SK-N-SH (cell line): ENCODE measurements around the gene CD200R1. TPM values are rescaled to one million over a fixed set of nuclear protein-coding genes. Genes with fewer than 3 reads are reported as not detected.

ENCODE experiments used
- CTCF ChIA-PET: fragments of 300-600, 350-600 bp; formaldehyde crosslinking; extraction: SDS; loops from one replicate; lab custom pipeline; 2021; lab: Yijun Ruan, JAX
- POLR2A ChIA-PET: fragments of 350-600 bp; sonication (Branson Sonifier 250); formaldehyde crosslinking; extraction: SDS; loops from one replicate; lab custom pipeline; 2020; ENCODE audit warnings: antibody characterized with exemption, inconsistent platforms; lab: Yijun Ruan, JAX
- DNase-seq: peaks from one replicate; pipeline ENCODE4 v3.0.0; 2012
- H2AFZ ChIP-seq: fragments of 200-600 bp; sonication (generic); 2 replicates; pipeline ENCODE4 v1.8.1; 2016; ENCODE audit warnings: antibody characterized with exemption, mild to moderate bottlenecking, low read depth
- H3F3A ChIP-seq: fragments of 200-600 bp; sonication (generic); replicated peaks from 2 replicates; pipeline ENCODE3; 2016; ENCODE audit warnings: antibody characterized with exemption, mild to moderate bottlenecking; ENCODE audit not compliant: insufficient read depth
- H3K27ac ChIP-seq, 2 experiments: fragments of 200-500 bp in 1 of 2; fragments of 200-600 bp in 1 of 2; sonication (Bioruptor generic) in 1 of 2; sonication (generic), shearing (Covaris generic) in 1 of 2; 2 replicates each; pipeline versions ENCODE4 v1.5.1 to v1.6.1; 2014 to 2016; ENCODE audit warnings: low read depth in 2 of 2, inconsistent platforms in 1 of 2, low read length in 1 of 2, mild to moderate bottlenecking in 1 of 2, mixed read lengths in 1 of 2
- H3K27me3 ChIP-seq: fragments of 200-600 bp; sonication (generic), shearing (Covaris generic); 2 replicates; pipeline ENCODE4 v1.6.1; 2016; ENCODE audit warnings: mixed run types; ENCODE audit not compliant: insufficient read depth
- H3K36me3 ChIP-seq, 2 experiments: fragments of 200-500 bp in 1 of 2; fragments of 200-600 bp in 1 of 2; sonication (Bioruptor generic) in 1 of 2; sonication (generic) in 1 of 2; replicated peaks in 1 of 2; 2 replicates each; pipeline versions ENCODE3 to v1.5.1; 2014 to 2016; ENCODE audit warnings: low read length in 1 of 2, mild to moderate bottlenecking in 1 of 2; ENCODE audit not compliant: insufficient read depth in 2 of 2, control insufficient read depth in 1 of 2
- H3K4me1 ChIP-seq, 2 experiments: fragments of 200-500 bp in 1 of 2; fragments of 200-600 bp in 1 of 2; sonication (Bioruptor generic) in 1 of 2; sonication (generic), shearing (Covaris generic) in 1 of 2; 2 replicates each; pipeline versions ENCODE4 v1.5.1 to v1.6.1; 2014 to 2016; ENCODE audit warnings: low read depth in 1 of 2, low read length in 1 of 2, mixed run types in 1 of 2; ENCODE audit not compliant: insufficient read depth in 2 of 2, control insufficient read depth in 1 of 2
- H3K4me2 ChIP-seq: fragments of 200-600 bp; sonication (generic), shearing (Covaris generic); 2 replicates; pipeline ENCODE4 v1.6.1; 2017; ENCODE audit warnings: mixed run types
- H3K4me3 ChIP-seq, 2 experiments: fragments of 200-500 bp in 1 of 2; fragments of 200-600 bp in 1 of 2; sonication (Bioruptor generic) in 1 of 2; sonication (generic), shearing (Covaris generic) in 1 of 2; 2 replicates each; pipeline versions ENCODE4 v1.5.1 to v1.8.1; 2014 to 2016; ENCODE audit warnings: low read depth in 2 of 2, inconsistent platforms in 1 of 2, low read length in 1 of 2, mild to moderate bottlenecking in 1 of 2, mixed read lengths in 1 of 2, moderate library complexity in 1 of 2
- H3K79me2 ChIP-seq: fragments of 200-600 bp; sonication (generic); 2 replicates; pipeline ENCODE4 v1.8.1; 2017; ENCODE audit warnings: mild to moderate bottlenecking; ENCODE audit not compliant: insufficient read depth
- H3K9ac ChIP-seq: fragments of 200-600 bp; sonication (generic); 2 replicates; pipeline ENCODE4 v1.6.1; 2017; ENCODE audit warnings: mixed run types
- H3K9me2 ChIP-seq: fragments of 200-600 bp; sonication (generic); 2 replicates; pipeline ENCODE4 v1.6.1; 2017; ENCODE audit warnings: mixed run types
- H3K9me3 ChIP-seq: fragments of 200-600 bp; sonication (generic); 2 replicates; pipeline ENCODE4 v1.6.1; 2017; ENCODE audit warnings: mixed run types, mild to moderate bottlenecking, moderate library complexity
- H4K20me1 ChIP-seq: fragments of 200-600 bp; sonication (generic); 2 replicates; pipeline ENCODE4 v1.6.1; 2017; ENCODE audit warnings: mild to moderate bottlenecking, mixed run types; ENCODE audit not compliant: insufficient read depth
- FOSL2 ChIP-seq: IDR thresholded peaks from 2 replicates; pipeline ENCODE4 v1.4.0; 2012; ENCODE audit warnings: low read depth, mild to moderate bottlenecking, moderate library complexity, borderline replicate concordance
- FOXJ3 ChIP-seq: sonication (generic); formaldehyde crosslinking; IDR thresholded peaks from 2 replicates; pipeline ENCODE4 v1.5.1; 2020; ENCODE audit warnings: mild to moderate bottlenecking, missing genetic modification reagents
- FOXM1 ChIP-seq: IDR thresholded peaks from 2 replicates; pipeline ENCODE4 v1.4.0; 2012; ENCODE audit warnings: low read depth, mild to moderate bottlenecking
- MXI1 ChIP-seq: IDR thresholded peaks from 2 replicates; pipeline ENCODE4 v1.6.1; 2012; ENCODE audit warnings: mild to moderate bottlenecking, low read depth, low read length, improper control_type of control experiment
- NFIC ChIP-seq: IDR thresholded peaks from 2 replicates; pipeline ENCODE4 v1.4.0; 2012; ENCODE audit warnings: borderline replicate concordance
- NRF1 ChIP-seq: IDR thresholded peaks from 2 replicates; pipeline ENCODE4 v1.6.1; 2012; ENCODE audit warnings: low read depth, mild to moderate bottlenecking, low read length
- POLR2AphosphoS5 ChIP-seq: IDR thresholded peaks from 2 replicates; pipeline ENCODE4 v1.6.1; 2012; ENCODE audit warnings: low read depth, low read length
- RAD21 ChIP-seq: IDR thresholded peaks from 2 replicates; pipeline ENCODE4 v1.6.1; 2012; ENCODE audit warnings: mild to moderate bottlenecking, low read length
- RFX5 ChIP-seq: IDR thresholded peaks from 2 replicates; pipeline ENCODE4 v1.6.1; 2012; ENCODE audit warnings: mild to moderate bottlenecking, improper control_type of control experiment, low read length
- SIN3A ChIP-seq: IDR thresholded peaks from 2 replicates; pipeline ENCODE4 v1.6.1; 2012; ENCODE audit warnings: low read depth, mild to moderate bottlenecking, low read length, moderate library complexity, borderline replicate concordance
- TCF12 ChIP-seq: IDR thresholded peaks from 2 replicates; pipeline ENCODE4 v1.4.0; 2012
- WGBS: methylation state at CpG from one replicate; pipeline ENCODE4 v1.1.6; 2017; ENCODE audit warnings: low lambda C conversion rate; 5-methylcytosine and 5-hydroxymethylcytosine counted together
- polyA plus RNA-seq, 3 experiments: library from polyadenylated mRNA; depleted of rRNA; stranded (reverse); fragments of >200 nt; gene quantifications; 2 replicates each; pipeline ENCODE4 v1.2.3, GENCODE V29; 2012
- TF ChIP-seq, protein P1 (sequence below): IDR thresholded peaks from 2 replicates; pipeline ENCODE4 v1.4.0; 2012; ENCODE audit warnings: low read depth
- TF ChIP-seq, protein P2 (sequence below): fragments of 150-350 bp; IDR thresholded peaks from 2 replicates; pipeline ENCODE4 v1.6.1; 2016; ENCODE audit warnings: mild to moderate bottlenecking, low read depth, low read length
- TF ChIP-seq, protein P3 (sequence below): IDR thresholded peaks from 2 replicates; pipeline ENCODE4 v1.6.1; 2012; ENCODE audit warnings: mild to moderate bottlenecking, low read depth, low read length, moderate library complexity

Gene CD200R1
- polyA plus RNA-seq, 1 of the 3 experiments (the other 2 are of a cell fraction) = 0.02 TPM

DNA sequence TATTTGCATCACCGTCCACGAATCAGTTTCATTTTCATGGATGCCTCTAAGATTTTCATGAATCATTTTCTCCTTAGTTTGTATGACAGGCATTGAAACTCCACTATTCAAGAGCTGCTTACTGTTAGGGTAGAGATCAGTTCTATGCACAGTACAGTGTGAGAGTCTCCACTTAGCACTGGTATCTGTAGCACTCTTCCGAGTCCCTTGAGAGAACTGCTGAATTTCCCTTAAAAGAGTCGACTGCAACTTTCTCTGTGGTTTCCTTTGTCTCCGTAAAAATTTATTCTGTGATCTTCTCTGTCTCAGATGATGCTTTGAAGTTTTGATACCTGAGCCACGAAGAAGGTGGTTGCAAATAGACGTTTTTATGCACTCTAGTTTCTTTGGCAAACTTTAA is 30.7 kb upstream of the CD200R1 start:
- ChIA-PET CTCF (interaction anchor here (0.9 to 2.3 kb wide), 3 partner anchors 14 to 283 kb away, joined by 3 to 7 read pairs (median 3); partner anchors contain the start of gene GTPBP8), POLR2A (no interaction called here)
- Histone ChIP-seq H3F3A (peaks cover 17% of the 10 kb centered on the region), H3K27ac (no peak overlapping the region), H3K9me2 (no peaks in the 10 kb centered on the region), H4K20me1 (no peaks in the 10 kb centered on the region), H2AFZ (no peak overlapping the region), H3K4me2 (no peak overlapping the region), H3K9me3 (no peaks in the 10 kb centered on the region), H3K9ac (no peak overlapping the region), H3K4me1 (no peaks in the 10 kb centered on the region; a peak in 1 of 4 replicates), H3K36me3 (peaks cover 79 to 91% of the 10 kb centered on the region in 2 experiments), H3K4me3 (no peak overlapping the region), H3K79me2 (peaks cover 27% of the 10 kb centered on the region), H3K27me3 (no peaks in the 10 kb centered on the region)
- whole genome bisulfite sequencing = 91% methylated on average over 7 of the region's 7 CpGs
- no peak for DNase-seq
- TF ChIP-seq, protein P1, sequence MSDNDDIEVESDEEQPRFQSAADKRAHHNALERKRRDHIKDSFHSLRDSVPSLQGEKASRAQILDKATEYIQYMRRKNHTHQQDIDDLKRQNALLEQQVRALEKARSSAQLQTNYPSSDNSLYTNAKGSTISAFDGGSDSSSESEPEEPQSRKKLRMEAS = no peak
- TF ChIP-seq MXI1 (no peak), FOXM1 (no peak), TCF12 (no peak), POLR2AphosphoS5 (no peak), NRF1 (no peak), RAD21 (no peak), RFX5 (no peak), FOSL2 (no peak), NFIC (no peak), FOXJ3 (CRISPR knock-in tag) (no peak), SIN3A (no peak)
- TF ChIP-seq, protein P2, sequence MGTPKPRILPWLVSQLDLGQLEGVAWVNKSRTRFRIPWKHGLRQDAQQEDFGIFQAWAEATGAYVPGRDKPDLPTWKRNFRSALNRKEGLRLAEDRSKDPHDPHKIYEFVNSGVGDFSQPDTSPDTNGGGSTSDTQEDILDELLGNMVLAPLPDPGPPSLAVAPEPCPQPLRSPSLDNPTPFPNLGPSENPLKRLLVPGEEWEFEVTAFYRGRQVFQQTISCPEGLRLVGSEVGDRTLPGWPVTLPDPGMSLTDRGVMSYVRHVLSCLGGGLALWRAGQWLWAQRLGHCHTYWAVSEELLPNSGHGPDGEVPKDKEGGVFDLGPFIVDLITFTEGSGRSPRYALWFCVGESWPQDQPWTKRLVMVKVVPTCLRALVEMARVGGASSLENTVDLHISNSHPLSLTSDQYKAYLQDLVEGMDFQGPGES = no peak
- TF ChIP-seq, protein P3, sequence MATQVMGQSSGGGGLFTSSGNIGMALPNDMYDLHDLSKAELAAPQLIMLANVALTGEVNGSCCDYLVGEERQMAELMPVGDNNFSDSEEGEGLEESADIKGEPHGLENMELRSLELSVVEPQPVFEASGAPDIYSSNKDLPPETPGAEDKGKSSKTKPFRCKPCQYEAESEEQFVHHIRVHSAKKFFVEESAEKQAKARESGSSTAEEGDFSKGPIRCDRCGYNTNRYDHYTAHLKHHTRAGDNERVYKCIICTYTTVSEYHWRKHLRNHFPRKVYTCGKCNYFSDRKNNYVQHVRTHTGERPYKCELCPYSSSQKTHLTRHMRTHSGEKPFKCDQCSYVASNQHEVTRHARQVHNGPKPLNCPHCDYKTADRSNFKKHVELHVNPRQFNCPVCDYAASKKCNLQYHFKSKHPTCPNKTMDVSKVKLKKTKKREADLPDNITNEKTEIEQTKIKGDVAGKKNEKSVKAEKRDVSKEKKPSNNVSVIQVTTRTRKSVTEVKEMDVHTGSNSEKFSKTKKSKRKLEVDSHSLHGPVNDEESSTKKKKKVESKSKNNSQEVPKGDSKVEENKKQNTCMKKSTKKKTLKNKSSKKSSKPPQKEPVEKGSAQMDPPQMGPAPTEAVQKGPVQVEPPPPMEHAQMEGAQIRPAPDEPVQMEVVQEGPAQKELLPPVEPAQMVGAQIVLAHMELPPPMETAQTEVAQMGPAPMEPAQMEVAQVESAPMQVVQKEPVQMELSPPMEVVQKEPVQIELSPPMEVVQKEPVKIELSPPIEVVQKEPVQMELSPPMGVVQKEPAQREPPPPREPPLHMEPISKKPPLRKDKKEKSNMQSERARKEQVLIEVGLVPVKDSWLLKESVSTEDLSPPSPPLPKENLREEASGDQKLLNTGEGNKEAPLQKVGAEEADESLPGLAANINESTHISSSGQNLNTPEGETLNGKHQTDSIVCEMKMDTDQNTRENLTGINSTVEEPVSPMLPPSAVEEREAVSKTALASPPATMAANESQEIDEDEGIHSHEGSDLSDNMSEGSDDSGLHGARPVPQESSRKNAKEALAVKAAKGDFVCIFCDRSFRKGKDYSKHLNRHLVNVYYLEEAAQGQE = no peak
